ENCODE results near the gene FBXO17.
"Not testable (repeated sequence)": the region's sequence is repeated elsewhere in the genome, so short reads cannot be mapped to it uniquely, and the experiment has no call there.

The FBXO17 gene

GRCh38 chr19:38971672-38972071 lies 3.9 kb downstream of the FBXO17 start:
- H3K4me1 Mint-ChIP-seq (ENCODE audit: low read depth): peaks cover 5% of the 10 kb centered on the region
- no peak overlapping the region for H3K27ac Mint-ChIP-seq
- no peaks in the 10 kb centered on the region for H3K9me3 Mint-ChIP-seq
- no peaks in the 10 kb centered on the region for H3K36me3 Mint-ChIP-seq (ENCODE audit: low read depth)
- no peak overlapping the region for H3K4me3 Mint-ChIP-seq
- H3K27me3 Mint-ChIP-seq (ENCODE audit: low read depth): peaks cover 27% of the 10 kb centered on the region
- no peak for DNase-seq (ENCODE audit: low spot score)

GRCh38 chr19:38970664-38971532 lies 4.6 kb downstream of the FBXO17 start:
- DNase-seq (ENCODE audit: low spot score): no peak
- no peaks in the 10 kb centered on the region for H3K36me3 Mint-ChIP-seq (ENCODE audit: low read depth)
- H3K27ac Mint-ChIP-seq: no peak overlapping the region
- no peaks in the 10 kb centered on the region for H3K9me3 Mint-ChIP-seq
- peaks cover under 1% of the 10 kb centered on the region for H3K4me1 Mint-ChIP-seq (ENCODE audit: low read depth)
- H3K27me3 Mint-ChIP-seq (ENCODE audit: low read depth): peaks cover 21% of the 10 kb centered on the region
- H3K4me3 Mint-ChIP-seq: no peak overlapping the region

GRCh38 chr19:38966149-38966548 lies 9.4 kb downstream of the FBXO17 start:
- H3K27ac Mint-ChIP-seq; DNase-seq (ENCODE audit: low spot score); H3K4me3 Mint-ChIP-seq; H3K9me3 Mint-ChIP-seq; H3K4me1 Mint-ChIP-seq (ENCODE audit: low read depth); H3K36me3 Mint-ChIP-seq (ENCODE audit: low read depth): not testable (repeated sequence)
- H3K27me3 Mint-ChIP-seq (ENCODE audit: low read depth): peaks cover 13% of the 10 kb centered on the region

GRCh38 chr19:38964738-38965137 lies 10.8 kb downstream of the FBXO17 start:
- H3K9me3 Mint-ChIP-seq: no peaks in the 10 kb centered on the region
- H3K36me3 Mint-ChIP-seq (ENCODE audit: low read depth): no peaks in the 10 kb centered on the region
- no peak overlapping the region for H3K4me3 Mint-ChIP-seq
- H3K27ac Mint-ChIP-seq: no peak overlapping the region
- DNase-seq (ENCODE audit: low spot score): no peak
- peaks cover 8% of the 10 kb centered on the region for H3K27me3 Mint-ChIP-seq (ENCODE audit: low read depth)
- H3K4me1 Mint-ChIP-seq (ENCODE audit: low read depth): no peaks in the 10 kb centered on the region

- DNase-seq (ENCODE audit: low spot score): no peak
- Mint-ChIP-seq H3K27me3 (ENCODE audit: low read depth) (peaks cover 4% of the 10 kb centered on the region), H3K9me3 (no peaks in the 10 kb centered on the region), H3K4me3 (no peak overlapping the region), H3K36me3 (ENCODE audit: low read depth) (no peaks in the 10 kb centered on the region), H3K27ac (no peak overlapping the region), H3K4me1 (ENCODE audit: low read depth) (no peaks in the 10 kb centered on the region)
Measured at GRCh38 chr19:38959618-38960017, 15.9 kb downstream of the FBXO17 start.

- Mint-ChIP-seq H3K4me1 (ENCODE audit: low read depth) (peaks cover 3% of the 10 kb centered on the region), H3K27ac (no peak overlapping the region), H3K36me3 (ENCODE audit: low read depth) (no peaks in the 10 kb centered on the region), H3K27me3 (ENCODE audit: low read depth) (peaks cover 7% of the 10 kb centered on the region), H3K4me3 (no peak overlapping the region), H3K9me3 (no peaks in the 10 kb centered on the region)
- DNase-seq (ENCODE audit: low spot score): no peak
Measured at GRCh38 chr19:38958301-38958700, 17.2 kb downstream of the FBXO17 start.

- no peaks in the 10 kb centered on the region for H3K36me3 Mint-ChIP-seq (ENCODE audit: low read depth)
- H3K4me1 Mint-ChIP-seq (ENCODE audit: low read depth): peaks cover 8% of the 10 kb centered on the region
- no peak for DNase-seq (ENCODE audit: low spot score)
- no peaks in the 10 kb centered on the region for H3K9me3 Mint-ChIP-seq
- H3K27me3 Mint-ChIP-seq (ENCODE audit: low read depth): peaks cover 14% of the 10 kb centered on the region
- no peak overlapping the region for H3K27ac Mint-ChIP-seq
- no peak overlapping the region for H3K4me3 Mint-ChIP-seq
Measured at GRCh38 chr19:38956264-38956663, 19.3 kb downstream of the FBXO17 start.

- no peak for DNase-seq (ENCODE audit: low spot score)
- H3K4me1 Mint-ChIP-seq (ENCODE audit: low read depth): peaks cover 11% of the 10 kb centered on the region
- H3K4me3 Mint-ChIP-seq: no peak overlapping the region
- no peaks in the 10 kb centered on the region for H3K9me3 Mint-ChIP-seq
- peaks cover 23% of the 10 kb centered on the region for H3K27me3 Mint-ChIP-seq (ENCODE audit: low read depth)
- H3K27ac Mint-ChIP-seq: no peak overlapping the region
- no peaks in the 10 kb centered on the region for H3K36me3 Mint-ChIP-seq (ENCODE audit: low read depth)
Measured at GRCh38 chr19:38953677-38954076, 21.9 kb downstream of the FBXO17 start.

- Mint-ChIP-seq H3K36me3 (ENCODE audit: low read depth) (no peaks in the 10 kb centered on the region), H3K4me3 (peak overlapping the region; percentile 1), H3K27ac (no peak overlapping the region), H3K9me3 (no peaks in the 10 kb centered on the region), H3K27me3 (ENCODE audit: low read depth) (peaks cover 25% of the 10 kb centered on the region), H3K4me1 (ENCODE audit: low read depth) (peaks cover 11% of the 10 kb centered on the region)
- DNase-seq (ENCODE audit: low spot score): peak; percentile 30
Measured at GRCh38 chr19:38952395-38953165, 23.0 kb downstream of the FBXO17 start.

GRCh38 chr19:38951187-38951586 lies 24.4 kb downstream of the FBXO17 start:
- no peak for DNase-seq (ENCODE audit: low spot score)
- Mint-ChIP-seq H3K27ac (no peak overlapping the region), H3K9me3 (no peaks in the 10 kb centered on the region), H3K4me1 (ENCODE audit: low read depth) (peaks cover 11% of the 10 kb centered on the region), H3K36me3 (ENCODE audit: low read depth) (no peaks in the 10 kb centered on the region), H3K4me3 (no peak overlapping the region), H3K27me3 (ENCODE audit: low read depth) (peaks cover 23% of the 10 kb centered on the region)

- Mint-ChIP-seq H3K27me3 (ENCODE audit: low read depth) (peaks cover 23% of the 10 kb centered on the region), H3K36me3 (ENCODE audit: low read depth) (no peaks in the 10 kb centered on the region), H3K9me3 (no peaks in the 10 kb centered on the region), H3K4me3 (peak overlapping the region; percentile 64), H3K27ac (no peak overlapping the region), H3K4me1 (ENCODE audit: low read depth) (peaks cover 11% of the 10 kb centered on the region)
- peak; percentile 86 for DNase-seq (ENCODE audit: low spot score)
Measured at GRCh38 chr19:38949580-38950367, 25.8 kb downstream of the FBXO17 start.

GRCh38 chr19:38946229-38947010 lies 29.1 kb downstream of the FBXO17 start:
- H3K4me1 Mint-ChIP-seq (ENCODE audit: low read depth): peaks cover 4% of the 10 kb centered on the region
- H3K27me3 Mint-ChIP-seq (ENCODE audit: low read depth): peaks cover 14% of the 10 kb centered on the region
- H3K36me3 Mint-ChIP-seq (ENCODE audit: low read depth): no peaks in the 10 kb centered on the region
- H3K4me3 Mint-ChIP-seq: no peak overlapping the region
- no peak for DNase-seq (ENCODE audit: low spot score)
- no peaks in the 10 kb centered on the region for H3K9me3 Mint-ChIP-seq
- H3K27ac Mint-ChIP-seq: no peak overlapping the region

- DNase-seq (ENCODE audit: low spot score): no peak
- H3K9me3 Mint-ChIP-seq: no peaks in the 10 kb centered on the region
- peaks cover 13% of the 10 kb centered on the region for H3K27me3 Mint-ChIP-seq (ENCODE audit: low read depth)
- no peak overlapping the region for H3K27ac Mint-ChIP-seq
- peaks cover 6% of the 10 kb centered on the region for H3K4me1 Mint-ChIP-seq (ENCODE audit: low read depth)
- no peaks in the 10 kb centered on the region for H3K36me3 Mint-ChIP-seq (ENCODE audit: low read depth)
- no peak overlapping the region for H3K4me3 Mint-ChIP-seq
Measured at GRCh38 chr19:38945562-38946228, 29.8 kb downstream of the FBXO17 start.
